GM19395 (cell line): ENCODE measurements around the gene TPM1.

Experiments
- ATAC-seq: cut with Tn5 transposase; IDR thresholded peaks from one replicate; pipeline ENCODE4 v1.9.1; 2021; ENCODE audit warnings: mild to moderate bottlenecking, moderate library complexity; ENCODE audit not compliant: unreplicated experiment

The TPM1 gene

DNA sequence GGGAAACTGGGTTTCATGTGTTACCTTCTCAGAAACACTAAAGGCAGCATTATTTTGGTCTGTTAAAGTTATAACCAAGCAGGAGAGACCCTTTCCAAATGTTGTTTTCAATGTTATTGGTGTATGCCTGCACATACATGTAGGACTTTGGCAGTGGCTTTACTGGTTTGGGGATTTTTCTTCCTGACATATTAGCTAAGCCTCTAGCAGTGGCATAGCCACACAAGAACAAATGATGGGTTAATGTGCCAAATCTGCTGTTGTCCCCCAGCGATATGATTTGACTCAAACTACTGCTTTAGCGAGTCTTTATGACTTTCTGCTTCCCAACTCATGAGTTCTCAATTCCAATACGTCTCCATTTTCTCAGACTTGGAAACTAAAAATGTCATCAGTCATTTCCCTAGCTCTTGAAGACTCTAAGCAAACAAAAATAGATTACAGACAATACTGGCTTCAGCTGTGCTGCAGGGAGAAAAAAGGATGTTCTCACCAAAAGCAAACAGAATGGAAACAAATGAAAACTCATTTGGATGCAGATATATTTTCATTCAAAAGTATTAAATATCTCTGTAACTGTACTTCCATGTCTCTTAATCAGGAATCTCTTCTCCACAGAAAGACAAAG lies 29.6 kb downstream of the TPM1 start:
- no peak for ATAC-seq

DNA sequence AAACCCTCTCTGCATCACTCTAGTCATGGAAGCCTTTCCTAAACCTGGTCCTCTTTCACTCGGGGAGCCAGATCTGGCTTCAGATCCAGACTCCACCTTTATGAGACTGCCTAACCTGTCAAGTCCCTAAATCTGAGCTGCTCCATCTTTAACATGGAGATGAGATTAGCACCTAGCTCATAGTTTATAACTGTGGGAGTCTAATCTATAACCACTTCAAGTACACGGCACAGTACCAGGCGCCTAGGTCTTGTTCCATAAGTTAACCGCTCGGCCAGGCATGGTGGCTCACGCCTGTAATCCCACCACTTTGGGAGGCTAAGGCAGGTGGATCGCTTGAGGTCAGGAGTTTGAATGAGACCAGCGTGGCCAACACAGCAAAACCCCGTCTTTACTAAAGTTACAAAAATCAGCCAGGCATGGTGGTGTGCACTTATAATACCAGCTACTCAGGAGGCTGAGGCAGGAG lies 30.3 kb downstream of the TPM1 start:
- ATAC-seq = no peak

DNA sequence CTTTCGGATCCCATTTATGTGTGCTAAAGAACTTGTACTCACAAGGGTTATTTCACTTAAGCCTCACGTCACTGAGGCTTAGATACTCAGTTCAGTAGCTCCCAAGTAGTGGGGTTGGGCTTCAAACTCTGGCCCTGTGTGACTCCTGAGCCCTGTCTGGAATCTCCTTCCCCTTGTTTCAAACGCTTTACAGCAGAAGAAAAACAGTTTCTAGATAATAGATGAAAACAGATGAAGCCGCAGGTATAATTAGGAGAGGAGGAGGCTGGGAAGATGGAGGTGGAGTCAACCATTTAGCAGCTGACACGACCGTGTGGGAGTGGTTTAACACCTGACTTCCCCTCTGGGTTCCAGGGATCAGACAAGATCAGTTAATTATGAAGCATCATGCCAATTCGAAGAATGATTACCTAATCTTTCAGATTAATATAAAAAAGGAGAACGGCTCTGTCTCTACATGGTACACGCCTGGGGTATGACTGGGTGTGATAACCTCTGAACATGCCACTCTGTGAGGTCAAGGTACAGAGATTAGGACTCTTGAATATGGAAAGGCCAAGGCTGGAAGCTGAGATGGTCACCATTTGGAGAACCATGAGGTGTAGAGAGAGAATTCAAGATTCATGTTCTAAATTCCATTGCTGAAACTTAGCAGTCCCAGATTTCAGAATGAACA lies 31.1 kb downstream of the TPM1 start:
- no peak for ATAC-seq

DNA sequence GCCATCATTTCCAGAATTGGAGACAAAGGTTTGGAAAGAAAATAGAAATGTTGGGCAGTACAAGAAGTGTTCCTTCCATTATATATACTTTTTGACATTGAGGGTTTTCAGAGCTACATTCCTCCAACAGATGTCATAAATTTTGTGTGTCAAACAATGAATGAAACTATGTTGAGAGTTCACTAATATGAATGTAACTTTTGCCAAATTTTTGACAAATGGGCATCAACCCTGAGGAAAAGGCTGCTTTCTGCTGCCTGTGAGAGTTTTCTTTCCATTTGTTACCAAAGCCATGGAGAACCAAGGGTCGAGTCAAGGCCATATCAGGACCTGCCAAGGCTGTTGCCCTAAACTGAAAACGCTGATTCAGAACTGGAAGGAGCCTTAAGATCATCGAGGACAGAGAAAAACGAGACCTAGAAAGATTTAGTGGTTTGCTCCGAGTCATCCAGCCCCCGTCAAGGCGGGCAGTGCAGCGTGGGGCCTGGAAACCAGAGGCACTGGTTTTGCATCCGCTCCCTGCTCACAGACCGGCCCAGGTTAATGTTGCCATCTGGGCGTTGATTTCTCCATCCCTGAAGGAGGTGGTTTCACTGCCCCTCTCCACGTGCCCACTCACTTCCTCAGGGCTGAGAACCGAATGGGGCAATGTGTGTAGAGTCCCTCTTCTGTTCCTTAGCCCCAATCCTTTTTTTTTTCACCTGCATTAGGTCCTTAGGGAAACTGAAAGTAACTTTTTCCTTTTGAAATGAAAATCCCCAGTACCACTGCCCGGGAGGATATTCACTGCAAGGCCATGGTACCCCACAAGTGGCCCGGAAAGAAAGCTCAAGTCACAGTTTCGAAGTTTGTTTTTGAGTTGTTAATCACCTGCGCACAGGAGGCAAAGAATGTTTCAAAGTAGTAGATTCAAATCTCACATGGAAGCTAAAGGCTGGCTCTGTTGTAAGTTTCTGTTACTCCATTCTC lies 32.8 kb downstream of the TPM1 start:
- no peak for ATAC-seq

DNA sequence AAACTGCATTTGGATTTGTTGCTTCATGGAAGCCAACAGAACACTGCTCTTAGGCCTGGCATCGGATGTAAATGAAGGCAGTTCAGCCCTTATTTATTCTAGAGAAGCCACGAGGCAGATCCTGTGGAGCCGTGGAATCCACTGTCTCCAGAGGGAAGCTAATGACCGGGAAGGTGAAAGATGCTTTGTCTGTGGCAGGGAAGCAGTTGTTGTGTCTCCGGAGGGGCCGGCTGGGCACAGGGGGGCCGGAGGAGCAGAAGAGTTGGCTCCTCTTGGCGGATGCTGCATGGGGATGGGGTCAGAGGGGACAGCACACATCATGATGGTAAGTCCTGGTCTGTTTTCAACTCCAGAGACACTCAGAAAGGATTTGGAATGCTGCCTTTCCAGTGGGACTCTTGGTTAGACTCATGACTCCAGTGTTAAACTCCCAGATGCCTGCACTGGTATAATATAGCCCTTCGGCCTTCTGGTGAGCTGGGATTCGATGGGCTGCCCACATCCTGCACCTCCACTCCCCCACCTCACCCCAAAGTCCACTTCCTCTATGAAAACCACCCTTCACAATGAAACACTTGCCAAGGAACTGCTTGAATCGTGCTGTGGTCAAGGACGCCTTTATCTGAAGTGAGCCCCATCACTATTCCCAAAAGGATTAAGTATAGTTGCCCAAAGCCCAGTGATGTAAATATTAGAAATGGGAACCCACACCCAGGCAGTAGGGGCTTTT lies 33.6 kb downstream of the TPM1 start:
- ATAC-seq = no peak

DNA sequence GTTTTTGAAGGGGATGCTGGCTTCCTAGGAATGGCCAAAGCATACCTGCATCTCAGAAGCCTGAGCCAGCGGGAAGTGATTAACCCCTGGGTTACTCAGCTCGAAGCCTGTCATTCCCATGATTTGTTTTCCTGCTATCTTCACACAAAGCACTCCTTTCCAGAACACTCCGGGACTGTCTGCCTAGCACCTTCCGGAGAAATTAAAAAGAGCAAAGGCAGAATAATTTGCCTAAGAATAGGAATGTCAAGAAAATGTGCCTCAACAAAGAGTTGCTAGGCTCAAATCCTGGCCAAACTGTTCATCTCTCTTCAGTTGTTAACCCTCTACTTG lies 34.1 kb downstream of the TPM1 start:
- no peak for ATAC-seq

DNA sequence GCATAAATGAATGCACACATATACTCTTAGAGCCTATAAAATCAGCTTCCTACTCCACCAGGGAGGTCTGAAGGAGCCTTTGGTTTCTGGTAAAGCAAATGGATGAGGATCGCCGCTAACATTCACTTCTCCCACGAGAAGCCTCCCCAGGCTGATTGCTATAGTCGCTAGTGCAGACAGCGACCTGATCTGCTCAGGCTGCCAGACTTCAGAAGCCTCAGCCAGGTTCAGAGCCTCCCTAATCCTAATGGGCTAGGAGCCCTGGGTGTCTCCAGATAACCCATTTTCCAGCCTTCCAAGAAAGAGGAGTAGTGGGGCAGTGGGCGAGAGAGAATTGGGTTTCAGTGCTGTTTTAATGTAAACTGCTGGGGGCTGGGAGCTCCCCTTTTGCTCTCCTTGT lies 35.4 kb downstream of the TPM1 start:
- no peak for ATAC-seq

DNA sequence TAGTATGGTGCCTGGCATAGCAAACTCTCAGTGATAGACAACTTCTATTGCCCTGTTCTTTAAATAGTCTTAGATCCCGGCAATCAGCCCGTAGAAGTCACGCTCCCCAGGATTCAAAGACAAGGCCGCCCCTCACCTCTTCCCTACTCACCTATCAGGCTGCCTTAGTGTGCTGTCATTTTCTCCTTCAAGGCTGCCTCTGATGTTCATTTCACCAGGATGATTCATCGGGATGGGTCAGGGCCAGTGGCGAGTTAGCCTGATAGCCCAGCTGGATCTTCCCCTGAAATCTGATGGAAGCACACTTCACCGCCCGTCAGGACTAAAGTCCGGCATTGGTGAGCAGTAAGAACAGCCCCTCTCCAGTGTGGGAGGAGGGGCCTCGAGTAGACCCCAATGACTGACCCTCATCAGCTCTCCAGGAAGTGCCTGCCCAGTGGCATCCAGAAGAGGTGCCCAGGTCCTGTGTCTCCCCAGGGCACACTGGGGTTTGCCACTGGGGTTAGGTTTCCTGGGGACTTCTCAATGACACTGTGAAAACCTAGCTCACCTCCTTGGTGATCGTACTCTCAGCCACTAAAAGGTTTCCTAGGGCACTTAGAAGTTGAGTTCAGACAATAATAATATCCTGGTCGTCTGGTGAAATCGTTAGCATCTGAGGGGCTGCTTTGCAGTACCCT lies 37.5 kb downstream of the TPM1 start:
- no peak for ATAC-seq

DNA sequence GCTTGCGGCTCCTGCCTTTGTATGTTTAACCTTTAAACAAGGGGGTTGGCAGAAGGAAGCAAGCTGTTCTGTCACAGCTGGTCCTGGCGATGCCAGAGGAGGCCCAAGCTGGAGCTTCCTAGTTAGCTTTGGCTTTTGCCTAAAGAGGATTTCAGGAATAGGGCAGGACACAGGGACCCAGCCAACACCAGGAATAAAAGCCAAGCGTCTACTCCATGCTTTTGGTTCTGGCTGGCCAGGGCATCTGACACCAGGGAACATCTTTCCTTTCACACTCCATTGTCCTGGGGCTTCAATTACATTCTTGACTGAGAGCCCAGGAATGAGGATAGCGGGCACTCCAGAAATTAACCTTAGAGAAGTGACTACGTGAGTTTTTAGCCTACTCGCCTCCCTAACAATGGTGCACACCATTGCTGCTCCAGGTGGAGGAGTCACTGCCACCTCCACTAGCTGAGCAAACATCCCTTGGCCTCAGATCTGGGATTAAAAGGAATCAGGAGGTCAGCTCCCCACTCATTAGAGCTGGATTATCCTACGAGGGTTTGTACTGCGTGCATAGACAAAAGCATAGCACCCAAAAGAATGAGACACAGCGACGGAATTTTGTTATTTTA lies 38.2 kb downstream of the TPM1 start:
- no peak for ATAC-seq

DNA sequence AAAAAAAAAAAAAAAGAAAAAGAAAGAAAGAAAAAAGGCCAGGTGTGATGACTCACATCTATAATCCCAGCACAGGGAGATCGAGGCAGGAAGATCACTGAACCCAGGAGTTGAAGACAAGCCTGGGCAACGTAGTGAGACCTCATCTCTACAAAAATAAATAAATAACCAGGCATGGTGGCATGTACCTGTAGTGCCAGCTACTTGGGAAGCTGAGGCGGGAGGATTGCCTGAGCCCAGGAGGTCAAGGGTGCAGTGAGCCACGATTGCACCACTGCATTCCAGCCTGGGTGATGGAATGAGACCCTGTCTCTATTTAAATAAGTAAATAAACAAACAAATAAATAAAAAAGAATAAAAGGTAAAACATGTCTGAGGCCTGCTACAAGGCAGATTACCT lies 39.8 kb downstream of the TPM1 start:
- no peak for ATAC-seq

DNA sequence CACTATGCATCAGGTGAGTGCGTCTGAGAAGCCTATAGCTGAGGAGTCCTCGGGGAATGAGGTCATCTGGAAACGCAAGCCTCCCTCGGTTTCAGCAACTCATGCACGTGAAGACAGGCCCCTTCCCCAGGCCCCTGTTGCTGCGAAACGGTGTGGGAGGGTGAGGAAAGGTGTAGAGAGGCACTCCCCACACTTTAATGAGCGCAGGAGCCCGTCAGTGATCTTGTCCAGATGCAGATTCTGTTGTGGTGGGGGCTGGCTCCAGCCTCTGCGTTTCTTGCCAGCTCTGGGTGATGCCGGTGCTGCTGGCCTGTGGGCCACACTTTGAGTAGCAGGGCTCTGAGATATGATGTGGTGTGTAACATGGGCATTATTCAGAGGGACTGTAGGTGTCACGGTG lies 40.5 kb downstream of the TPM1 start:
- no peak for ATAC-seq

DNA sequence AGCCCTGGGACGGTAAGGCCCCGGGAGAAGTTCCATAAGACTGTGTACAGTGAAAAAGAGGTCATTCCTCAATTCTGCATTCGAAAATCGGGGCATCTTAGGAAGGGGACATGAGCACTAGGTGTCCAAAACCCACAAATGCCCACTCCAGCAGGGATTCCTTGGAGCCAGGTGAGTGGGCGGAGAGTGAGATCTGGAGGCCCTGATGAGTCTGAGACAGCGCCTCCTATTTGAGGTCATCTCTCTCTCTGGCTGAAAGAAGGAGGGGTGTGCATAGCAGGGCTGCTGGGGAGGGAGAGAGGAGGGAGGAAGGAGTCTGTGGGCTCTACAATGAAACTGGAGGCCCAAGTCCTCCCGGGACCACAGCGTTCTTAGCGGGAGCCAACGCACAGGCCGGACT lies 41.0 kb downstream of the TPM1 start:
- ATAC-seq = no peak

DNA sequence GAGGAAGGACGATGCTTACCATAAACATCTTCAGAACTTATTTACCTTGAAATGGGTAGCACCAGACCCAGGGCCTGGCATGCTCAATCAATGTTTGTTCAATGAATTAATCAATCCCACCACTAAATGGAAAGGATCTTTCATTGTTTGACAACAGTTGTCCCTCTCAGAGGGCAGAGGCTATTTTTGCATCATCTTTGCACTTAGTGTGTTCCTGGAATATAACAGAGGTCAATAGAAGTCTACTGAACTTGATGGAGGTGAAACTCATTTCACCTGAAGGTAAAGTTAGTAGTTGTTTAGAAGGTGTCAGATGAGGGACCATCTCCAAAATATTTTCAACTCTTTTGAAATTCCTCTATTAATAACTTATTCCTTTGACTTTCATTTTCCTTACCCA lies 42.3 kb downstream of the TPM1 start:
- ATAC-seq = no peak

DNA sequence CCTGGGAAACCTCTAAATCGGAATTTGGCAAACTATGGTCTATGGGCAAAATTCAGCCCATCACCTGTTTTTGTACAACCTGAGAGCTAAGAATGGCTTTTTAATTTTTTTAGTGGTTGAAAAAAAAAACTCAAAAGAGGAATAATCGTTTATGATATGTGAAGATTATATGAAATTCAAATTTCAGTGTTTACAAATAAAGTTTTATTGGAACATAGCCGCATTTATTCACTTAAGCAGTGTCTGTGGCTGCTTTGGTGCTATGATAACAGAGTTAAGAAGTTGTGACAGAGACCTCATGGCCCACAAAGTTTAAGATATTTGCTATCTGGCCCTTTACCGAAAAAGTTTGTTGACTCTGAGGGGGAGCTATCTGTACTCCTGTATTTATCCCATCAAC lies 42.7 kb downstream of the TPM1 start:
- ATAC-seq = no peak

DNA sequence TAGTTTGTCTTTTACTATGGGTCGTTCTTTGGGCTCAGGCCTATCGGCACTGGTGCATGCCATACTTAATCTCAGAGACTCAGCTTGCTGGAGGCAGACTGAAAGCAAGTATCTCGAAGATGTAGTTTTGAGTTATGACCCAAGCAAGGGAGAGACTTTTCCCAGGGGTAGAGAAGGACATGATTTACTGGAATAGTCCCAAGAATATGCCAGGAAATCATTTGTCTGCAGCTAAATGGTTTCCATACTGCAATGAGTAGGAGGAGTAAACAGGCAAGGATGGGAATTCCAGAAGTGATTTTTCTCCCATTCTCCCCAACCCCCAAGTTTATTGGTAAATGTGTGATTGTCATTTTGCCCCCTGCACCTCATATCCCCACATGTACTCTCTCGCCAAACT lies 43.7 kb downstream of the TPM1 start:
- no peak for ATAC-seq

DNA sequence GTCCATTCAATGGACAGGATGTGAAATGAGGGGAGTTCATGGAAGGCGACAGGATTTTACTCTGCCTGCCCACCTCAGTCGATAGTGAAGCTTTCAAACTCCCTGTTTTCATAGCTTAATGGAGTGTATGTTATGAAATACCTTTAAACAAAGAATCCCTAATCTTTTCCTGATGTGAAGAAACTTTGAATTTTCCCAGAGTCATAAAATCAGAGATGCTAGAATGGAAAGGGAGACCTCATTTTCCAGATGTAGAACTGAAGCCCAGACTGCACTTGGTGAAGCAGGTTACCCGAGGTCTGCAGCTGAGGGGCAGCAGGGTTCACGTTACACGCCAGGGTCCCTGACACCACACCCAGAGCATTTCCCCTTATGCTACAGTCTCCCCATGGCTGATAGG lies 44.4 kb downstream of the TPM1 start:
- no peak for ATAC-seq

DNA sequence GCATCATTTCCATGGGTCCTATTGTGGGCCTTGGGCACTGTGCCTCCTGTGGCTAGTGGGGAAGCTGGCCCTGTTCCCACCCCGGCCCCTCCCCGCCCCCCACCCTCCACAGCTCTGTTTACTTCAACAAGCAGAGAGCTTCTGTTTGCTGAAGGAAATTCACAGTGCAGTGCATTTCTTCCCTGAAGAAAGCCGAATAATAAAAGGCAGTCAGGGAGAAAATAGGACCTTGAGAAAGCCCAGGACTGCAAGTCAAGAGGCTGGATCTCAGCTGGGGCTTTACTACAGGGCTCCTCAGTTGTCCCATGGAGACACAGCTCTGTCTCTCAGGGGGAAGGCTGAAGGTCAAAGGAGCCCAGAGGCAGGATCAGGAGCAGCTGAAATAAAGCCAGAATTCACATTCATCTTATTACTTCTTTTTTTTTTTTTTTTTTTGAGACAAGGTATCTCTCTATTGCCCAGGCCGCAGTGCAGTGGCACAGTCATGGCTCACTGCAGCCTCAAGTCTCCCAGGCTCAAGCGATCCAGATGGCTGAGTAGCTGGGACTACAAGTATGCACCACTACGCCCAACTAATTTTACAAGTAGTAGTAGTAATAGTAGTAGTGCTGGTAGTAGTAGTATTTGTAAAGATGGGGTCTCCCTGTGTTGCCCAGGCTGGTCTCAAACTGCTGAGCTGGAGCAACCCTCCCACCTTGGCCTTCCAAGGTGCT lies 46.1 kb downstream of the TPM1 start:
- no peak for ATAC-seq

DNA sequence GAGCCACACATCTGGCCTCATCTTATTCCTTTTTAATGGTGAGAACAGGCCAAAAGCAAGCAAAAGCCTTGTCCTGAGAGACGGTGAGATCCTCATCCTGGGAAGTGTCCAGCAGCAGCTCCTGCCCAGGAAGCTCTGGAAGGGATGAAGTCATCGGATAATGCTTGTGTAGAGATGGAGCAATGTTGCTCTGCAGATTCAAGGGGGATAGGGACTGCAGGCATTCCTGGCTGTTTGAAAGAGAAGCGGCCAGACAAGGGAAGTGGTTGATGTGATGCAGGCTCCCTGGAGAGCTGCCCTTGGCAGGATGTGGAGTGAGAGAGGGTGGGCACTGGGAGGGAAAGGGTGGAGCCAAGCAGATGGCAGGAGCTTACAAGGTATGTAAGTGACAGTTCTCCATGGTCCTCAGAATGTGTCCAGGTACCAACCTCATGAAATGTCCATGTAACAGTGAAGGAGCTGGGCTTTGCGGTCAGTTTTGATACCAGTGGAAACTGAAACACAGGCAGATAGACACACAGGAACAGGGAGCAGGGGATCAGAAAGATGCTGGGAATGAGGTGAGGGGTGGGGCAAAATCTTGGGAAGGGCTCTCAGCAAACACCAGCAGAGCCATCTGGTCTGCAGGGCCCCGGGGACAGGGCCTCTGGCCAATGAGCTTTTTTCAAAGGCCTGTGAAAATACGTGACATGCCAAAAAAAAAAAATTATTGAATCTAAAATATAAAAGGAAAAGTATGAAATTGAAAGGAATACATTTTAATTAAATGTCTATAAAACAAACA lies 46.9 kb downstream of the TPM1 start:
- ATAC-seq = no peak

DNA sequence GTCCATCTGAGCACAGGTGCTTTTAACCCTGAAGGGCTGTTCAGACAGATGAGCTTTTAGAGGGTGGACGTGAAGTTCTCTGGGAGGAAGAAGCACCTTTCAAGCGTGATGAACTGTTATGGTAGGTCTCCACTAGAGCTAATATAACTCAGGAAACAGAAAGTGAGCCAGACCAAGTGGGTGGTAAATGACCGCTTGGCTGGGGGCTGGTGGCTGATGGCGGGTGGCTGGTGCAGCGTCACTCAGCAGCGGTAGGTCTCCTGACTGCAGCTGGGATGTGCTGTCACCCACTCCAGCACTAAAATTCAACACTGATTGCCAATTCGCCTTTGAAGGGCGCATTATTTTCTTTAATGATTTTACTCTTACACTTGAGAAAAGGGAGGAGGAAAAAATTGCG lies 47.9 kb downstream of the TPM1 start:
- no peak for ATAC-seq
